Head of caudate nucleus (tissue), 42 donors: Measurements from ENCODE around the gene SUSD3.
"Not testable (repeated sequence)": the region's sequence is repeated elsewhere in the genome, so short reads cannot be mapped to it uniquely, and the experiment has no call there.

Source experiments
- DNase-seq, 42 donors: peaks; one replicate each; pipeline versions ENCODE4 v3.0.0 to v3.0.0-alpha.2; 2020 to 2021; ENCODE audit warnings: mixed read lengths in 7 of 42
- intact Hi-C: fragments of 100-400 bp; cut with DNase I; formaldehyde crosslinking; loops from one replicate; pipeline ENCODE4 v1.15.0; 2022

The SUSD3 gene

GRCh38 chr9:93058355-93059010 is at the start of gene SUSD3:
TSS of gene SUSD3 (plus strand) at chr9:93058701. CDS start at chr9:93058743, 42 bp downstream.
- intact Hi-C loops: no loop called here
- DNase-seq: peak in 20 of 42 donors; percentile 23 to 51 (median 35)

DNA sequence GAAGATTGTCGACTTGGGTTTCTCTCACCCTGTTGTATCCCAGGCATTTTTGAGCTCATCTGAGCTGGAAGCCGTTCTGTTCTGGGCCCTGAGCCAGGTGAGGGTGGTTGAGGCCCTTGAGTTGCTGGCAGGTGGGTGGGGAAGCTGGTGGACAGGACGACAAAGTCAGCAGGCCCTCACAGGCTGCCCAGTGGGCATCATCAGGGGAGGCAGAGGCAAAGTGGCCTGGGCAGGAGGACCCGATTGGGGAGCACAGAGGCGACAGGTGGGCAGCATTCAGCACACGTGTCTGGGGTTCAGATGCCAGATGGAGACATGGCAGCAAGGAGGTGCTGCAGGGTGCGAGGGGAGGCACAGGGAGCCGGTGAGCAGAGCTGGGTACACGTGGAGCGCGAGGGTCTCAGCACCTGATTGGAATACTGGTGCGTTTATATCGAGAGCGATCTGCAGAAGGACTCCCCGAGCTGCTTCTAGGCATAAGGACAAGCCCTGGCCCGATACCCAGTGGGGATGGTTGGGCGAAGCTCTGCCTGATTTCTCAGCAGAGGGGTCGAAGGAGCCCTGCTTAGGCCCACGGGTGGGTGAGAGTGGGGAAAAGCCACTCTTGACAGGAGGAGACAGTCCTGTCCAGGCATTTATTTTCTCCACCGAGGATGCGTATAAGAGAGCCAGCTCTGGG is 49.0 kb upstream of the SUSD3 start:
- intact Hi-C loops: no loop called here
- peak in 5 of 42 donors; percentile 2 to 32 (median 29) for DNase-seq

GRCh38 chr9:93010056-93010455 is 48.4 kb upstream of the SUSD3 start:
- peak in 4 of 42 donors; percentile 2 to 19 (median 14) for DNase-seq
- intact Hi-C loops: no loop called here

DNA sequence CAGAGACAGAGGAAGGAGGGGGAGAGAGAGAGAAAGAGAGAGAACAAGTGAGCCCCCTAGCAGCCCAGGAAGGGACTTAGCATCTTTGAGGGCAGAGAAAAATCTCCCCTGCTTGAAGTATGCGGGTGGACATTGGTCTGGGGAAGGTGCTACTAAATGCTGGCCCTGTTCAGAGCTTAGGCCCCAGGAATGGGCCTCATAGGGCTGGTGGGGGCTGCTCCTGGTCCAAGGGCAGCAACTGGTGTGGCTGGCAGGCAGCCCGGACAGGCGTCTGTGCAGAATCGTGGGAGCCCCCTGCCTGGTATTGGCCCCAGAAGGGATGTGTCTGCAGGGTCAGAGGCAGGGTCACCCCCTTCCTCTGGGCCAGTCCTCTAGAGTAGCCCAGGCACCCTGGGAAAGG is 47.8 kb upstream of the SUSD3 start:
- DNase-seq: peak in 4 of 42 donors; percentile 1 to 20 (median 16)
- intact Hi-C loops: no loop called here

GRCh38 chr9:93011114-93011513 is 47.4 kb upstream of the SUSD3 start:
- intact Hi-C loops: no loop called here
- DNase-seq: peak in 4 of 42 donors; percentile 2 to 27 (median 6)

DNA sequence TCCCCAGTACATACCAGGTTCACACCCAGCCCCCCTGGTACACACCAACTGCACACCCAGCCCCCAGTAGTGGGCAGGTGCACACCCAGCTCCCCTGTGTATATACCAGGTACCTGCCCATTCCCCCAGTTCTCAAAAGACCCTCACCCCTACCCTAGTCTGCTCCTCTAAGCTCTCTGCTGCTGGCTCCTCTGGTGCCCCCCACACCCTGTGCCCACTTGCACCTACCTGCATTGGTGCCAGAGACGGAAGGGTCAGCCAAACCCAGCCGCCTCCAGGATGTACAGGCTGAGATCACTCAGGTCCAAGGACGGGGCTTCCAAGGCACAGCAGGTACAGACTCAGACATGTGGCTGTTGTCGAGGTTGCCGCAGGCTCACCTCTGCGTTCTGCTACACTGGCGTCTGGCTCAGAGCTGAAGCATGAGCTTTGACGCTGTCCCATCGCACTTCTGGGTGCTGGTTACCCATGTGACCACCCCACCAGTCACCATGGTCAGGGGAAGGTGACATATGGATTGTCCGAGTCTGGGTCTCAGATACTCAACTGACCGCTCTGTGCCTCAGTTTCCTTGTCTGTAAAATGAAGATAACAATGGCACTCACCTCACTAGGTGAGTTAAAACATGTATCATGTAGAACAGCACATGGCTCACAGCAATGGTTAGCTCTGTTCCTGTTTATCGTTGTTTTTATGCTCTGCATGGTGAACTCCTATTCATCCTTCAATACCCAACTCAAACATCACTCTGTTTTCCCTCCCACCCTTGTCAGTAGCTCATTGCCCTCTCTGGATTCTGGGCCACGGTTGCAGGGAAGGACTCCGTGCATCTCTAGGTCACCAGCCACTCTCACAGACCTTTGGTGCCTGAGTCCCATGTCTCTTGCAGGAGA is 45.3 kb upstream of the SUSD3 start:
- DNase-seq: peak in 6 of 42 donors; percentile 1 to 31 (median 14)
- intact Hi-C loops: no loop called here

DNA sequence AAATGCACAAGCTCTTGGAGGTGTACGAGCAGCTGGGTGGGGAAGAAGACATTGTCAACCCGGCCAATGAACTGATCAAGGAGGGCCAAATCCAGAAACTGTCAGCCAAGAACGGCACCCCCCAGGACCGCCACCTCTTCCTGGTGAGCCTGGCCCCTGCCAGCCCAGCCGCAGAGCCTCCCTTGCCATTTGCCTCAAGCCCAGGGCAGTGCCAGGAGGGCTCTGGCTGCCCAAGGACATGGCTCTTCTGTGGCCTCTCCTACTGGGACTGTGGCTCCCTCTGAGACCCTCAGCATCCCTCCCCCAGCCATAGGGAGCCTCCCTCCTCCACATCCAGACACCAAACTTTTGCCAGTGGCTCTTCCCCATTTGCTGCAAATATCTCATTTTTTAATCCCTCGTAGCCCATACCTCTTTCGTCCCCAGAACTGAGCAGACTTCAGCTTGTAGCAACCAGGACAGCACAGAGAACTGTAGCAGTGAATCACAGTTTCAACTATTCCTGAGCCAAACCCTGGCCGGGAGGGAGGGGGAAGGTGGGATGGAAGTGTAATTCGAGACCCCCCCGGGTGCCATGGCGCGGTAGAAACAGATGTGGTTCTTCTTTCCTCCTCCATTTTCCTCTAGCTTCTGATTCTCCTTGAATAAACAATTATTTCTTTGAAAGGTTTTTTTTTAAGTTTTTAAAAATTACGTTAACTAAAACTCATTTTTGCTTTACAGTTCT is 44.5 kb upstream of the SUSD3 start:
- intact Hi-C loops: no loop called here
- DNase-seq: peak in 8 of 42 donors; percentile 1 to 35 (median 14)

DNA sequence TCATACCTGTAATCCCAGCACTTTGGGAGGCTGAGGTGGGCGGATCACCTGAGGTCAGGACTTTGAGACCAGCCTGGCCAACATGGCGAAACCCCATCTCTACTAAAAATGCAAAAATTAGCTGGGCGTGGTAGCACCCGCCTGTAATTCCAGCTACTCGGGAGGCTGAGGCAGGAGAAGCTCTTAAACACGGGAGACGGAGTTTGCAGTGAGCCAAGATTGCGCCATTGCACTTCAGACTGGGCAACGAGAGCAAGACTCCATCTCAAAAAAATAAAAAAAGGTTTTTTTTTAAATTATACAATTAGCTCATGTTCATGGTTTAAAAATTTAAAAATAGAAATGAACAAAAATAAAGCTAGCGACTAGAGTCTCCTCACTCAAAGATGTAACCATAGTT is 43.3 kb upstream of the SUSD3 start:
- intact Hi-C loops: not testable (repeated sequence)
- peak in 10 of 42 donors; percentile 1 to 37 (median 12) for DNase-seq

DNA sequence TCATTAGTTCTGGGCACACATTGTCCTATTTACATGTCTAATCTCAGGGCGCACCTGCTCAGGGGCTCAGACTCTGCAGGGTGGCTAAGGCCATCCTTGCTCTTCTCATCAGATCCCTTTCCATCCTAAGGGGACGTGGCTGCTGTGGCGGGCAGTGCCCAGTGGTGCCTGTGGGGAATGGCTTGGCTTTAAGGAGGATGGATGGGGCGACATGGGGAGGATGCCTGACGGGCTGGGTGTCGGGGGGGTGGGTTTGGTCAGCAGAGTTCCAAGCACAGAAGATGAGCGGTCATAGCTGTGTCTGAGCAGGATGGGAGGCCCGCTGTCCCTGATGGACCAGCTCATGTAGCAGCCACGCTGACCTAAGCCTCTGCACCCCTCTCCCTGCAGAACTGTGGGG is 40.9 kb upstream of the SUSD3 start:
- peak in 5 of 42 donors; percentile 0 to 28 (median 10) for DNase-seq

DNA sequence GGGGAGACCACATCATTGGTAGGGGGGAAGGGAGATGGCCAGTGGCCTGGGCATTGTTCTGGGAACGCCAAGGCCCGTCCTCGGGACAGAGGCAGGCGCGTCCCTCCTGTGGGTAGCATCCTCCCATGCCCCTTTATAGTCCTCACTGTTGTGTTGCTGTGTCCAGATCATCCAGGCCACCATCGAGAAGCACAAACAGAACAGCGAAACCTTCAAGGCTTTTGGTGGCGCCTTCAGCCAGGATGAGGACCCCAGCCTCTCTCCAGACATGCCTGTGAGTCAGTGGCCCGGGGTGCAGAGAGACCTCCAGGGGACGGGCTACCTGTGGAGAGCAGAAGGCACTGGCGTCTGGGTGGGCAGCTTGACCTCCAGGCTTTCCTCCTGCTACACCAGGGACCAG is 38.4 kb upstream of the SUSD3 start:
- peak in 2 of 42 donors; percentile 9 to 10 for DNase-seq
- intact Hi-C loops: no loop called here

More for the DNA sequence above, 40.9 kb upstream of the SUSD3 start:
- intact Hi-C loops: no loop called here

- DNase-seq: peak in 1 of 42 donors; percentile 9
- intact Hi-C loops: no loop called here
These were observed 37.5 kb upstream of the SUSD3 start for GRCh38 chr9:93020771-93021670.

DNA sequence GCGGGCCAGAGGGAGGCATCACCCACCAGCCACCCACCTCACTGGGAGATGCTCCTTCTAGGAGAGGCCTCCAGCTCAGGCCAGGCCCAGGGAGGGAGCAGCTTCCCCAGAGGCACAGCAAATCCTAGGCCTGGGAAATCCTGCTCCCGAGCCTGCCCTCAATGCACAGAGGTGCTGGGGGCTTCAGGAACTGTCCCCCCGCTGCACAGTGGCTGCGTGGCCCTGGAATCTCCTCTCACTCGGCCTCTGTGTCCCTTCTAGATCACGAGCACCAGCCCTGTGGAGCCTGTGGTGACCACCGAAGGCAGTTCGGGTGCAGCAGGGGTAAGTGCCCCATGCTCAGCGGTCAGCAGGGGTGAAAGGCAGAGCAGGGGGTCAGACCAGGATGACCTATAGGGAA is 36.4 kb upstream of the SUSD3 start:
- DNase-seq: no peak
- intact Hi-C loops: no loop called here

DNA sequence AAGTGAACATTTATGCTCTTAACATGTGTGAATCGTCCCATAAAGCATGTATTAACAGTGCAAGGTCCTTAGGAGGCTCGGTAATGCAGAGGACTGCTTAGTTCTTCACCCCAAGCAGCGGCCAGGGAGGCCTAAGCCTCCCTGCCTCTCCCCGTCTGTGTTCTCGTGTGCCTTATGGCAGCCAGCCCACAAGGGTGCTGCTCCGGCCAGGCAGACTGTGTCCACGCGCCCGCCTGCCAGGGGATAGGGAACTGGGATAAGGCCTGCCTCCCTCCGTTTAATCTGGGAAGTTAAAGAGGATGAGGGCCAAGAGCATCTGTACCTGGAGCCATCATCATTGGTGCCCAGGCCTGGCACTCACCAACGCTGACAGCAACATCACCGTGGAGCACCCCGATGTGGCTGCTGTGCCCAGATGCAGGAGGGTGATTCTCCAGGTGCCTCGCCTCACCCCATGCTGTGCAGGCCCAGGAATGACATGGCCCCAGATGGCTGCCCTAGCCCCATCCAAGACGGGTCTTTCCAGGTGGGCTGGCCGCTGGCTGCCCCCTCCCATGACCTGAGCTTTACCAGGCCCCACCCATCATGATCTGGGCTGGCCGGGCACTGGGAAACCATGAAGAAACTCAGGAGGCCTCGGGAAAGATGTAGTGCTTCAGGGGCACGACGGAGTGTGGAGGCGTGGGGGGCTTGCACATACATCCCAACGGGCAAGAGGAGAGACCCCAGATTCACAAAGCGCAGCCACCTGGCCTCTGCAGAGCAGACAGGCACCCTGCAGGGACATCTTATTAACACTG is 35.6 kb upstream of the SUSD3 start:
- DNase-seq: no peak
- intact Hi-C loops: no loop called here

DNA sequence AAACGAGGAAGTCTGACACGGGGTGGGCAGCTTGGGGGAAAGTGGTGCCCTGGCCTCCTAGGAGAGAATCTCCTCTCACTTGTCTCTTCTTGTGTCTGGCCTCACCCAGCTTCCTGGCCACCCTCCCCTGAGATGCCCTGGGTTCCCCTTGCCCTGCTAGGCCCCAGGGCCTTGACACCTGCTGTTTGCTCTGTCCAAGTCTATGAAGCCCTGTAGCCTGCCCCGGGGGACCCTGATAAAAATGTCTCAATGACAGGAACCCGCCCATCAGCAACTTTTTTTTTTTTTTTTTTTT is 35.0 kb upstream of the SUSD3 start:
- intact Hi-C loops: no loop called here
- no peak for DNase-seq

DNA sequence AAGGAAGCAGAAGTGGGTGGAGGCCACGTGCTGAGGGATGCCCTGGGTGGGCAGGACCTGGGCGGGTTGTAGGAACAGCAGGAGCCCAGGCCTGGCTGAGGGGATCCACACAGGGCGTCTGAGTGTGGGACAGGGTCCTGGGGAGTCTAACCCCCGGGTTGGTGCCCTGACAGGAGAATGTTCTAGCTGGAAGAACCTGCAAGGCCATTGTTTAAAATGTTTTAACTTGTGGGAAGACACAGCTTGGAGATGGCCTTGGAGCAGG is 33.9 kb upstream of the SUSD3 start:
- intact Hi-C loops: no loop called here
- DNase-seq: peak in 7 of 42 donors; percentile 15 to 39 (median 22)

DNA sequence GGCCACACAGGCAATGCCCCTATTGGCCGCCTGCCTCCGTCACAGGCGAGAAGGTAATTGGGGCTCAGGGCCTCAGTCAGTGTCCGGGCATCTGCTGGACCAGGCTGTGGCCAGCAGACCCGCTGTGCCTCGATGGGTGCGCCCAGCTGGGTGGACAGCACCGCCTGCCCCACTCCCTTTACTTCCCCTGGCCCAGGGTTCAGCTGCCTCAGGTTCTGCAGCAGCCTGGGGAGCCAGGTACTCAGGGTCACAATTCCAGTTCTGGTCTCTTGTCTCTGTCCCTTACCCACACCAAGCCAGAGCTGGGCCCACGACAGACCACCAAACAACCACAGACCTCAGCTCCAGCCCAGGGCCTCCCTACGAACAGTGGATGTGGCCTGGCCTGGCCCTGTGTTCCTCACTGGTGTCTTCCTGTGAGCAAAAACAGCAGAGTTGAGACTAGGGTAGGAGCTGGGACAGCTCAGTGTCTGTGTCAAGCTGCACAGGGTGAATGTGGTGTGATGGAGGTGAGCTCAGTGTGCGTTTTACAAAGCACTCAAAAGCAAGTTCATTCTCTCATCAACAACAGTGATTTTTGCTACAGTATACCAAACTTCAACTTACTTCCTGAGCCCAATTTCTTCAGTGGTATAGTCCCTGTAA is 33.4 kb upstream of the SUSD3 start:
- DNase-seq: no peak
- intact Hi-C loops: no loop called here

DNA sequence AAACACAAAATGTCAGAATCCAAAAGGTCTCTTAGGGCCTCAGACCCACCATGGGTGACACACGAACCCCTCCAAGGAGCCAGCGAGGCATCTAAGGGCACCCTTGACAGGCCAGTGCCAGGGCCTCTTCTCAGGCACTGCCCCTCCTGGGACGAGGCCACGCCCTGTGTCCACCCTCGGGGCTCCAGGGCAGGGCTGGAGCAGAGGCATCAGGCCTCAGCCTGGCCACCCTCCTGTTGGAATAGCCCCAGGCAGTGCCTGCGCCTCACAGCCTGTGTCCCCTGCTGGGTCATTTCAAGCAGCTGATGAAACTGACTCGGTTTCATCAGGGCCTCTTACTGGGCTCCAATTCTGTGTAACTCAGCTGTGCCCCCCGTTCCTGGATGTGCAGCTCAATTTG is 32.8 kb upstream of the SUSD3 start:
- intact Hi-C loops: no loop called here
- DNase-seq: no peak
